Stimulated activated CD8-positive, alpha-beta memory T cell treated with anti-CD3 and anti-CD28 coated beads, Interleukin-7, amount 100 ng/mL, for 24 hours (primary cell): ENCODE data around the gene ZC2HC1C.

Source experiments
- DNase-seq: peaks from one replicate; pipeline ENCODE4 v3.0.0-alpha.2; 2020; ENCODE audit warnings: low read depth

The ZC2HC1C gene

GRCh38 chr14:75069121-75069810, at the start of gene ZC2HC1C:
TSS of gene ZC2HC1C (plus strand) at chr14:75069641. CDS start at chr14:75070574, 933 bp downstream.
- DNase-seq = peak; percentile 19

GRCh38 chr14:75022655-75023054, 46.8 kb upstream of the ZC2HC1C start:
- no peak for DNase-seq

GRCh38 chr14:75023108-75023507, 46.3 kb upstream of the ZC2HC1C start:
- DNase-seq = no peak

GRCh38 chr14:75025082-75025481, 44.4 kb upstream of the ZC2HC1C start:
- DNase-seq = no peak

- no peak for DNase-seq
Measured at GRCh38 chr14:75025876-75026275, 43.6 kb upstream of the ZC2HC1C start.

GRCh38 chr14:75030147-75030546, 39.3 kb upstream of the ZC2HC1C start:
- no peak for DNase-seq

GRCh38 chr14:75032939-75033338, 36.5 kb upstream of the ZC2HC1C start:
- no peak for DNase-seq

- no peak for DNase-seq
Measured at GRCh38 chr14:75040507-75040906, 28.9 kb upstream of the ZC2HC1C start.

- DNase-seq = no peak
Measured at GRCh38 chr14:75040959-75041358, 28.5 kb upstream of the ZC2HC1C start.

- DNase-seq = no peak
Measured at GRCh38 chr14:75041613-75042012, 27.8 kb upstream of the ZC2HC1C start.

GRCh38 chr14:75042035-75042434, 27.4 kb upstream of the ZC2HC1C start:
- no peak for DNase-seq

GRCh38 chr14:75044322-75044721, 25.1 kb upstream of the ZC2HC1C start:
- DNase-seq = no peak

GRCh38 chr14:75044752-75045151, 24.7 kb upstream of the ZC2HC1C start:
- DNase-seq = no peak

GRCh38 chr14:75046275-75046674, 23.2 kb upstream of the ZC2HC1C start:
- no peak for DNase-seq

GRCh38 chr14:75046899-75047298, 22.5 kb upstream of the ZC2HC1C start:
- no peak for DNase-seq

GRCh38 chr14:75047506-75047905, 21.9 kb upstream of the ZC2HC1C start:
- DNase-seq = no peak

- no peak for DNase-seq
Measured at GRCh38 chr14:75048101-75048500, 21.3 kb upstream of the ZC2HC1C start.

- DNase-seq = no peak
Measured at GRCh38 chr14:75049136-75049535, 20.3 kb upstream of the ZC2HC1C start.

- DNase-seq = no peak
Measured at GRCh38 chr14:75049731-75050201, 19.7 kb upstream of the ZC2HC1C start.

- DNase-seq = peak; percentile 47
Measured at GRCh38 chr14:75050852-75051555, 18.4 kb upstream of the ZC2HC1C start, which contains the start of gene MLH3. TSS of gene MLH3 (minus strand) at chr14:75051467. CDS start at chr14:75049655, 1,812 bp downstream.

- DNase-seq = no peak
Measured at GRCh38 chr14:75051556-75051899, 17.9 kb upstream of the ZC2HC1C start.

GRCh38 chr14:75053396-75054291, 15.8 kb upstream of the ZC2HC1C start:
- no peak for DNase-seq
